Measurements from ENCODE around the gene HRC.

Gene HRC

GRCh38 chr19:49150944-49151243 is 4.3 kb downstream of the HRC start:
- Histone ChIP-seq H3K4me1 (ENCODE audit: control insufficient read depth, low read depth, low read length) (peaks cover 10% of the 10 kb centered on the region), H3K4ac (ENCODE audit: low read depth, low read length) (no peak overlapping the region), H3K4me2 (ENCODE audit: low read length) (peak overlapping the region; percentile 56), H4K5ac (ENCODE audit: low read length) (no peak overlapping the region), H3K4me3 (ENCODE audit: low read length) (peak overlapping the region; percentile 38), H3K9ac (ENCODE audit: low read length) (peak overlapping the region; percentile 76), H3K27ac (ENCODE audit: low read depth, low read length) (no peak overlapping the region), H3K18ac (ENCODE audit: low read length) (peak overlapping the region; percentile 54), H3K79me2 (ENCODE audit: control insufficient read depth, insufficient read depth, low read length) (no peaks in the 10 kb centered on the region), H2BK15ac (replicated peaks; ENCODE audit: low read depth) (no peak overlapping the region), H2BK5ac (ENCODE audit: low read length) (no peak overlapping the region), H3K36me3 (ENCODE audit: control insufficient read depth, insufficient read depth, low read length) (no peaks in the 10 kb centered on the region), H2AK5ac (ENCODE audit: low read length) (no peak overlapping the region), H3K56ac (ENCODE audit: low read length) (peak overlapping the region; percentile 89), H2BK120ac (ENCODE audit: low read depth, low read length) (no peak overlapping the region), H3K79me1 (ENCODE audit: low read length) (no peaks in the 10 kb centered on the region), H3K23ac (ENCODE audit: low read length) (no peak overlapping the region), H4K8ac (ENCODE audit: low read depth, low read length) (no peak overlapping the region), H3K27me3 (ENCODE audit: insufficient read depth, low read length, poor library complexity) (no peaks in the 10 kb centered on the region)
- no CpG with 5 or more reads among the region's 16 CpGs for WGBS (ENCODE audit: extremely low coverage, insufficient coverage, low lambda C conversion rate)
- no peak for DNase-seq

GRCh38 chr19:49150106-49150943 is 4.9 kb downstream of the HRC start:
- Histone ChIP-seq H3K56ac (ENCODE audit: low read length) (peak overlapping the region; percentile 90), H3K18ac (ENCODE audit: low read length) (peak overlapping the region; percentile 54), H3K4me3 (ENCODE audit: low read length) (peak overlapping the region; percentile 77), H3K36me3 (ENCODE audit: control insufficient read depth, insufficient read depth, low read length) (no peaks in the 10 kb centered on the region), H3K79me2 (ENCODE audit: control insufficient read depth, insufficient read depth, low read length) (no peaks in the 10 kb centered on the region), H2BK15ac (replicated peaks; ENCODE audit: low read depth) (no peak overlapping the region), H3K79me1 (ENCODE audit: low read length) (no peaks in the 10 kb centered on the region), H4K5ac (ENCODE audit: low read length) (no peak overlapping the region), H2BK120ac (ENCODE audit: low read depth, low read length) (no peak overlapping the region), H2AK5ac (ENCODE audit: low read length) (no peak overlapping the region), H3K9ac (ENCODE audit: low read length) (peak overlapping the region; percentile 82), H3K23ac (ENCODE audit: low read length) (peak overlapping the region; percentile 29), H3K4me2 (ENCODE audit: low read length) (peak overlapping the region; percentile 88), H2BK5ac (ENCODE audit: low read length) (peak overlapping the region; percentile 27), H3K4me1 (ENCODE audit: control insufficient read depth, low read depth, low read length) (peaks cover 5% of the 10 kb centered on the region), H3K4ac (ENCODE audit: low read depth, low read length) (no peak overlapping the region), H3K27me3 (ENCODE audit: insufficient read depth, low read length, poor library complexity) (no peaks in the 10 kb centered on the region), H4K8ac (ENCODE audit: low read depth, low read length) (no peak overlapping the region), H3K27ac (ENCODE audit: low read depth, low read length) (no peak overlapping the region)
- no CpG with 5 or more reads among the region's 75 CpGs for WGBS (ENCODE audit: extremely low coverage, insufficient coverage, low lambda C conversion rate)
- DNase-seq = peak; percentile 92

DNA sequence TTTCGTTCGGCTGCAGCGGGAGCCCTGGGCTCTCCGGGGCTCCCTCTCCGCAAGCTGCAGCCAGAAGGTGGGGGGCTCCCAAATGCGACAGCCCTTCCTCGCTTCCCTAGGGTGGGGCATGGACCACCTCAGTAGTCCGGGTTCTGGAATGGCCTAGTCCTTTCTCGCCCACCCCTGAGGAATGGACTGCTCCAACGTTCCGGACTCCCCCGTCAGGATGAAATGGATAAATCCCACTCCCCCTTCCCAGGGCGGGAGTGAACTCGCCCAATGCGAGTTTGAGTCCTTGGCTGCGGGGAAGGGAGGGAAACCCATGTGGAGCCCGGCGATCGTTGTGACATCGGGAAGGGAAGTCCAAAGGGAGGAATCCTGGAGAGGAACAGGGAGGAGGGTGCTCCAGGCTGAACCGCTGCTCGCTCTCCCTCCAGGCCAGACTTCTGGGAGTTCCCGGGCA is 5.5 kb downstream of the HRC start:
- H4K8ac ChIP-seq (ENCODE audit: low read depth, low read length) = no peak overlapping the region

GRCh38 chr19:49148784-49149651 is 6.2 kb downstream of the HRC start:
- Histone ChIP-seq H3K56ac (ENCODE audit: low read length) (peak overlapping the region; percentile 90), H3K18ac (ENCODE audit: low read length) (no peak overlapping the region), H4K8ac (ENCODE audit: low read depth, low read length) (no peak overlapping the region), H3K79me2 (ENCODE audit: control insufficient read depth, insufficient read depth, low read length) (no peaks in the 10 kb centered on the region), H3K4me2 (ENCODE audit: low read length) (peak overlapping the region; percentile 88), H3K23ac (ENCODE audit: low read length) (no peak overlapping the region), H2BK15ac (replicated peaks; ENCODE audit: low read depth) (no peak overlapping the region), H3K4ac (ENCODE audit: low read depth, low read length) (no peak overlapping the region), H3K4me1 (ENCODE audit: control insufficient read depth, low read depth, low read length) (peaks cover 5% of the 10 kb centered on the region), H3K27ac (ENCODE audit: low read depth, low read length) (peak overlapping the region; percentile 51), H4K5ac (ENCODE audit: low read length) (no peak overlapping the region), H3K4me3 (ENCODE audit: low read length) (peak overlapping the region; percentile 77), H3K79me1 (ENCODE audit: low read length) (no peaks in the 10 kb centered on the region), H2AK5ac (ENCODE audit: low read length) (no peak overlapping the region), H2BK5ac (ENCODE audit: low read length) (no peak overlapping the region), H2BK120ac (ENCODE audit: low read depth, low read length) (no peak overlapping the region), H3K27me3 (ENCODE audit: insufficient read depth, low read length, poor library complexity) (no peaks in the 10 kb centered on the region), H3K9ac (ENCODE audit: low read length) (peak overlapping the region; percentile 82), H3K36me3 (ENCODE audit: control insufficient read depth, insufficient read depth, low read length) (no peaks in the 10 kb centered on the region)
- WGBS (ENCODE audit: extremely low coverage, insufficient coverage, low lambda C conversion rate) = no CpG with 5 or more reads among the region's 49 CpGs
- peak; percentile 99 for DNase-seq

More for the DNA sequence above, 5.5 kb downstream of the HRC start:
- H3K4me2 ChIP-seq (ENCODE audit: low read length) = peak overlapping the region; percentile 88
- H2BK15ac ChIP-seq (replicated peaks; ENCODE audit: low read depth) = no peak overlapping the region
- no peak overlapping the region for H2BK120ac ChIP-seq (ENCODE audit: low read depth, low read length)
- no peaks in the 10 kb centered on the region for H3K79me2 ChIP-seq (ENCODE audit: control insufficient read depth, insufficient read depth, low read length)
- H3K9ac ChIP-seq (ENCODE audit: low read length) = peak overlapping the region; percentile 82
- peak; percentile 96 for DNase-seq
- H3K23ac ChIP-seq (ENCODE audit: low read length) = peak overlapping the region; percentile 29
- H3K56ac ChIP-seq (ENCODE audit: low read length) = peak overlapping the region; percentile 90
- peak overlapping the region; percentile 77 for H3K4me3 ChIP-seq (ENCODE audit: low read length)
- no peak overlapping the region for H3K18ac ChIP-seq (ENCODE audit: low read length)
- H3K27ac ChIP-seq (ENCODE audit: low read depth, low read length) = peak overlapping the region; percentile 51
- no peak overlapping the region for H2AK5ac ChIP-seq (ENCODE audit: low read length)
- no peaks in the 10 kb centered on the region for H3K27me3 ChIP-seq (ENCODE audit: insufficient read depth, low read length, poor library complexity)
- no peaks in the 10 kb centered on the region for H3K79me1 ChIP-seq (ENCODE audit: low read length)
- WGBS (ENCODE audit: extremely low coverage, insufficient coverage, low lambda C conversion rate) = no CpG with 5 or more reads among the region's 23 CpGs
- no peak overlapping the region for H2BK5ac ChIP-seq (ENCODE audit: low read length)
- peaks cover 5% of the 10 kb centered on the region for H3K4me1 ChIP-seq (ENCODE audit: control insufficient read depth, low read depth, low read length)
- no peaks in the 10 kb centered on the region for H3K36me3 ChIP-seq (ENCODE audit: control insufficient read depth, insufficient read depth, low read length)
- no peak overlapping the region for H4K5ac ChIP-seq (ENCODE audit: low read length)
- H3K4ac ChIP-seq (ENCODE audit: low read depth, low read length) = no peak overlapping the region

GRCh38 chr19:49148044-49148682 is 7.0 kb downstream of the HRC start:
- no peak overlapping the region for H2BK120ac ChIP-seq (ENCODE audit: low read depth, low read length)
- H3K9ac ChIP-seq (ENCODE audit: low read length) = peak overlapping the region; percentile 69
- no peak overlapping the region for H4K5ac ChIP-seq (ENCODE audit: low read length)
- no peak overlapping the region for H3K27ac ChIP-seq (ENCODE audit: low read depth, low read length)
- no peaks in the 10 kb centered on the region for H3K79me1 ChIP-seq (ENCODE audit: low read length)
- H3K56ac ChIP-seq (ENCODE audit: low read length) = peak overlapping the region; percentile 82
- H3K18ac ChIP-seq (ENCODE audit: low read length) = no peak overlapping the region
- no peaks in the 10 kb centered on the region for H3K79me2 ChIP-seq (ENCODE audit: control insufficient read depth, insufficient read depth, low read length)
- no peaks in the 10 kb centered on the region for H3K36me3 ChIP-seq (ENCODE audit: control insufficient read depth, insufficient read depth, low read length)
- no peak overlapping the region for H4K8ac ChIP-seq (ENCODE audit: low read depth, low read length)
- H2AK5ac ChIP-seq (ENCODE audit: low read length) = peak overlapping the region; percentile 43
- no peak overlapping the region for H2BK15ac ChIP-seq (replicated peaks; ENCODE audit: low read depth)
- no peak overlapping the region for H3K4ac ChIP-seq (ENCODE audit: low read depth, low read length)
- H3K4me3 ChIP-seq (ENCODE audit: low read length) = no peak overlapping the region
- no CpG with 5 or more reads among the region's 11 CpGs for WGBS (ENCODE audit: extremely low coverage, insufficient coverage, low lambda C conversion rate)
- H3K4me2 ChIP-seq (ENCODE audit: low read length) = peak overlapping the region; percentile 87
- H3K27me3 ChIP-seq (ENCODE audit: insufficient read depth, low read length, poor library complexity) = no peaks in the 10 kb centered on the region
- no peak for DNase-seq
- H3K4me1 ChIP-seq (ENCODE audit: control insufficient read depth, low read depth, low read length) = peaks cover 5% of the 10 kb centered on the region
- no peak overlapping the region for H2BK5ac ChIP-seq (ENCODE audit: low read length)
- no peak overlapping the region for H3K23ac ChIP-seq (ENCODE audit: low read length)

Data from mesendoderm (in vitro differentiated cells).